ENCODE measurements around the gene PTMA. TPM values are rescaled to one million over a fixed set of nuclear protein-coding genes. Genes with fewer than 3 reads are reported as not detected.
"Not testable (repeated sequence)": the region's sequence is repeated elsewhere in the genome, so short reads cannot be mapped to it uniquely, and the experiment has no call there.

Gene PTMA
- total RNA-seq, 5 donors from 2014 or later (not counting 1 experiment from before 2014, with no cell fraction given): 1,067 to 1,378 (median 1,149) TPM

DNA sequence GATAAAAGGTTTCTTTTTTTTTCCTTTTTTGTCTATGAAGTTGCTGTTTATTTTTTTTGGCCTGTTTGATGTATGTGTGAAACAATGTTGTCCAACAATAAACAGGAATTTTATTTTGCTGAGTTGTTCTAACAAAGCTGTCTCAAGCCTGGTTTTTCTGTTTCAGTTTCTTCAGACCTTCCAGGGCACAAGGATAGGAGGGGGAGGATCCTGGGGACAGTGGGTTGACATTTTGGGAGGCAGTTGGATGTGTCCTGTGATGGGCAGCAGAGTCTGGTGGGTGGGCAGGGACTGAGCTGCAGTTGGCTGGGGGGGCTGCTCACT, 5.0 kb downstream of the PTMA start:
- POLR2A ChIA-PET: interaction anchor here in 1 of 2 donors (0.6 to 1.1 kb wide), 3 partner anchors 35 to 242 kb away, joined by 3 to 4 read pairs (median 4); no protein-coding TSS in a partner anchor
- Histone ChIP-seq H3K27ac (ENCODE audit: low read length) (peak overlapping the region; percentile 73), H3K36me3 (ENCODE audit: control insufficient read depth in 2 of 2, extremely low read depth in 1 of 2, insufficient read depth in 1 of 2, low read length in 1 of 2) (peaks cover 7 to 26% of the 10 kb centered on the region in 2 donors), H3K4me1 (ENCODE audit: control insufficient read depth in 1 of 2, extremely low read depth in 1 of 2, insufficient read depth in 2 of 2, low read length in 2 of 2) (peaks cover 19 to 49% of the 10 kb centered on the region in 2 experiments)
- H3K4me3 ChIP-seq (ENCODE audit: control insufficient read depth in 1 of 2, extremely low read depth in 1 of 2, low read length in 1 of 2); ATAC-seq (replicated peaks in 1 of 4); H3K27me3 Mint-ChIP-seq; H3K9me3 ChIP-seq; DNase-seq; H3K27me3 ChIP-seq (replicated peaks in 1 of 2; ENCODE audit: control insufficient read depth in 2 of 2, extremely low read depth in 1 of 2, insufficient read depth in 2 of 2, low read length in 1 of 2); H3K9me3 Mint-ChIP-seq: not testable (repeated sequence)
- H3K27ac Mint-ChIP-seq: peak overlapping the region; percentile 85 to 92
- H3K4me1 Mint-ChIP-seq: peaks cover 34 to 47% (median 39%) of the 10 kb centered on the region in 3 donors
- CTCF ChIA-PET: interaction anchor here (0.6 to 8.4 kb wide), 18 partner anchors 10 to 1567 kb away, joined by 3 to 150 read pairs (median 4); no protein-coding TSS in a partner anchor
- H3K4me3 Mint-ChIP-seq: peak overlapping the region; percentile 29 to 63 (median 61)
- peaks cover 20% of the 10 kb centered on the region for H3K36me3 Mint-ChIP-seq

DNA sequence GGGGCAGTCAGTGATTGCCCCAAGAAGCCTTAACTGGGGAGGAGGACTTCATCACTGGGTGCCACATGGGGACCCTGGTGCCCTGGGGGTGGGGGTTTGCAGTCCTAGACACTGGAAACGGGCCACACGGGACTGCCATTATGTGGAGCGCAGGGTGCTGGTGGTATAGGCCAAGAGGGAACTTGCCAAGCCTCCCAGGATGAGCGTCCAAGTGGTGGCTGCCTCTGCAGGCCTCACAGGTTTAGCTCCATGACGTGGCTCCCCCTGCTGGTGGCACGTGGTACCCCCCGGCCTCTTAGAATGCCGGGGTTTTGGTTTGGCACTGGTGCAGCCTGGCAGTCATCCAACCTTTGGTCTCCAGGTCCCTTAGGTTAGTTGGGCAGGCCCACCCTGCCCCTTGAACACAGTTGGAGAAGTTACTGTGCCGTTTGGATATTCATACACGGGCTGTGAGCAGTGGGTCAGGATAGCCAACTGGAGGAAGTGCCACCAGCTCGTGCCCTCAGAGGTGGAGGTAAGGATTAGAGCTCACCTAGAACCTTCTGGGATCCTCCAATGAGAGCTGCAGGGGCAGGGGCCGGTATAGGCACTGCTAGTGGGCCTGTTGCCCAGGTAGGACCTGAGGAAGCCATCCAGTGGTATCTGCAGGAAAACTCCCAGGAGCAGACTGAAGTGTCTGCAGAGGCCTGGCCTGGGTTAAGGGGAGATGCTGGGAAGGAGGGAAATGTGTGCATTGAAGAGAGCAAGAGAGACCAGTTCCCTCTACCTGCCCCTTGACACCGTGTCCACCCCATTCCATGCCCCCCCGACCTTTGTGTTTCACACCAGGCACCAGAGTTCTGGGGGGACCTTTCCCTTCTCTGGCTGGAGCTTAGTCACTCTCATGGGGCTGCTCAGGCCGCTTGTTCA, 5.7 kb downstream of the PTMA start:
- Histone ChIP-seq H3K4me3 (ENCODE audit: control insufficient read depth in 1 of 2, extremely low read depth in 1 of 2, low read length in 1 of 2) (no peak overlapping the region), H3K36me3 (ENCODE audit: control insufficient read depth in 2 of 2, extremely low read depth in 1 of 2, insufficient read depth in 1 of 2, low read length in 1 of 2) (peaks cover 7 to 26% of the 10 kb centered on the region in 2 donors), H3K4me1 (ENCODE audit: control insufficient read depth in 1 of 2, extremely low read depth in 1 of 2, insufficient read depth in 2 of 2, low read length in 2 of 2) (peaks cover 19 to 49% of the 10 kb centered on the region in 2 experiments), H3K27ac (ENCODE audit: low read length) (peak overlapping the region; percentile 73), H3K9me3 (no peaks in the 10 kb centered on the region), H3K27me3 (replicated peaks in 1 of 2; ENCODE audit: control insufficient read depth in 2 of 2, extremely low read depth in 1 of 2, insufficient read depth in 2 of 2, low read length in 1 of 2) (peaks cover 0 to 2% of the 10 kb centered on the region in 2 experiments)
- H3K36me3 Mint-ChIP-seq: peaks cover 20% of the 10 kb centered on the region
- POLR2A ChIA-PET: interaction anchor here (0.5 to 1.1 kb wide), 5 partner anchors 36 to 243 kb away, joined by 3 to 4 read pairs (median 4); no protein-coding TSS in a partner anchor
- CTCF ChIA-PET: interaction anchor here (0.6 to 8.4 kb wide), 26 partner anchors 10 to 136 kb away, joined by 3 to 150 read pairs (median 4); no protein-coding TSS in a partner anchor
- DNase-seq (peak; percentile 75 to 95 (median 89)), ATAC-seq (replicated peaks in 1 of 4) (peak; percentile 39 to 44 (median 40))
- 19% methylated on average over 7 of the region's 15 CpGs for WGBS (ENCODE audit: insufficient coverage)
- no peaks in the 10 kb centered on the region for H3K9me3 Mint-ChIP-seq
- peaks cover 34 to 47% (median 39%) of the 10 kb centered on the region in 3 donors for H3K4me1 Mint-ChIP-seq
- peak overlapping the region; percentile 29 to 63 (median 61) for H3K4me3 Mint-ChIP-seq
- H3K27ac Mint-ChIP-seq: peak overlapping the region; percentile 85 to 92
- no peaks in the 10 kb centered on the region for H3K27me3 Mint-ChIP-seq

DNA sequence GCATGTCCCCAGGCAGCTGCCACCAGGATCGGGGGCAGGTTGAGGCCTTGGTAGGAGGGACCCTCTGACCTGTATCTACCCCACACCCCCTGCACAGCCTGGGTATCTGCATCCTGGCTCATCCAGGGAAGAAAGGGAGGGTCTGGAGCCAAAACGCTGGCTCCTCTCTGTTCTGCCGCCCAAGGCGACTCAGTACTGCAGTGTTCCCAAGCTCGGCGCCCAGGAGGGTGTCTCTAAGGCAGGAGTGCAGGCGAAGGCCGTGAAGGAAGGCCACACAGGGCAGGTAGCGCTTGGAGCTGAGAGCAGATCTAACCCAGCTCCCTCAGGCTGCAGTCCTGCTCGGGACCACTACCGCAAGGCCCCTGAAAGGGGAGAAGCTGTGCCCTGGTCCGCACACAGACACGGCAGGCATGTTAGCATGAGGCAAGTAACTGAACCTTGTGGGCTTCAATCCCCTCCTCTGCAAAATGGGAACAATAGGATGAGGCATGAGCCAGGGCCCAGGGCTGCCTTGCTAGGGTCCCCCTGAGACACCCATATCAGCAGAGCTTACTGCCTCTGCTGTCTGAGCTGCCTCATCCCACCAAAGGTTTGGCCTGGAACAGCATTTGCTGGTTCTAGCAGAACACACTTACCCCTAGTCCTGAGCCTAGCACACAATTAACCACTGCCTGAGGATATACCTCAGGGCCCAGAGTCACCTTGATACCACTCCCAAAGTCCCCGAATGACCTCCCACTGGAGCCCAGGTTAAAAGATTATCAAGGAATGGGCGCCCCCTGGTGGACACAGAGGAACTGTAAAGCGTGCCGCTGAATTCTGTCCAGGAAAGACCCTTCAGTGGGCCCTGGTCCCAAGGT, 6.5 kb downstream of the PTMA start:
- Histone ChIP-seq H3K36me3 (ENCODE audit: control insufficient read depth in 2 of 2, extremely low read depth in 1 of 2, insufficient read depth in 1 of 2, low read length in 1 of 2) (peaks cover 7 to 26% of the 10 kb centered on the region in 2 donors), H3K4me1 (ENCODE audit: control insufficient read depth in 1 of 2, extremely low read depth in 1 of 2, insufficient read depth in 2 of 2, low read length in 2 of 2) (peaks cover 19 to 45% of the 10 kb centered on the region in 2 experiments), H3K4me3 (ENCODE audit: control insufficient read depth in 1 of 2, extremely low read depth in 1 of 2, low read length in 1 of 2) (no peak overlapping the region), H3K9me3 (no peaks in the 10 kb centered on the region), H3K27ac (ENCODE audit: low read length) (peak overlapping the region; percentile 73), H3K27me3 (replicated peaks in 1 of 2; ENCODE audit: control insufficient read depth in 2 of 2, extremely low read depth in 1 of 2, insufficient read depth in 2 of 2, low read length in 1 of 2) (peaks cover 0 to 2% of the 10 kb centered on the region in 2 experiments)
- no peaks in the 10 kb centered on the region for H3K27me3 Mint-ChIP-seq
- peaks cover 20% of the 10 kb centered on the region for H3K36me3 Mint-ChIP-seq
- peak overlapping the region; percentile 84 to 85 for H3K27ac Mint-ChIP-seq
- CTCF ChIA-PET: interaction anchor here (0.6 to 8.4 kb wide), 22 partner anchors 11 to 137 kb away, joined by 3 to 150 read pairs (median 4); no protein-coding TSS in a partner anchor
- POLR2A ChIA-PET: interaction anchor here (0.5 to 1.1 kb wide), 3 partner anchors 37 to 101 kb away, joined by 3 to 4 read pairs (median 4); no protein-coding TSS in a partner anchor
- H3K9me3 Mint-ChIP-seq: no peaks in the 10 kb centered on the region
- H3K4me1 Mint-ChIP-seq: peaks cover 34 to 47% (median 39%) of the 10 kb centered on the region in 3 donors
- DNase-seq: peak in 34 of 35 experiments; percentile 34 to 86 (median 70)
- 69% methylated on average over 15 of the region's 17 CpGs for WGBS (ENCODE audit: insufficient coverage)
- peak overlapping the region in 1 of 3 donors; percentile 28 for H3K4me3 Mint-ChIP-seq
- ATAC-seq (replicated peaks in 1 of 4): peak in 2 of 4 experiments; percentile 20 to 23

DNA sequence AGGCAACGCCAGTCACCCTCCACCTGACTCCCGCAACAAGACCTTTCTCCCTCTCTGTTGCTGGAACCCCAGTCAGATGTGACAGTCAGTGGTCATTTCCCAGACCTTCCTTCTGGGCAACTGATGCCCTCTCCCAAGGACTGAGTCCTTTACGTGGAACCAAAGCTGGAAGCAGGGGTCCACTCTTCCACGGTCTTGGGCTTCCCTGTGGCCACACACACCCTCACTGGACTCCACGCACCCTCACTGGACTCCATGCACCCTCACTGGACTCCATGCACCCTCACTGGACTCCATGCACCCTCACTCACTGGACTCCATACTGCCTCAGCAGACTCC, 7.1 kb downstream of the PTMA start:
- Histone ChIP-seq H3K9me3 (no peaks in the 10 kb centered on the region), H3K36me3 (ENCODE audit: control insufficient read depth in 2 of 2, extremely low read depth in 1 of 2, insufficient read depth in 1 of 2, low read length in 1 of 2) (peaks cover 7 to 26% of the 10 kb centered on the region in 2 donors), H3K4me3 (ENCODE audit: control insufficient read depth in 1 of 2, extremely low read depth in 1 of 2, low read length in 1 of 2) (no peak overlapping the region), H3K27ac (ENCODE audit: low read length) (no peak overlapping the region), H3K4me1 (ENCODE audit: control insufficient read depth in 1 of 2, extremely low read depth in 1 of 2, insufficient read depth in 2 of 2, low read length in 2 of 2) (peaks cover 19 to 44% of the 10 kb centered on the region in 2 experiments), H3K27me3 (replicated peaks in 1 of 2; ENCODE audit: control insufficient read depth in 2 of 2, extremely low read depth in 1 of 2, insufficient read depth in 2 of 2, low read length in 1 of 2) (peaks cover 0 to 2% of the 10 kb centered on the region in 2 experiments)
- peaks cover 20% of the 10 kb centered on the region for H3K36me3 Mint-ChIP-seq
- H3K4me3 Mint-ChIP-seq: peak overlapping the region in 1 of 3 donors; percentile 28
- peaks cover 34 to 47% (median 39%) of the 10 kb centered on the region in 3 donors for H3K4me1 Mint-ChIP-seq
- no peaks in the 10 kb centered on the region for H3K9me3 Mint-ChIP-seq
- peak overlapping the region in 1 of 2 donors; percentile 84 for H3K27ac Mint-ChIP-seq
- ChIA-PET POLR2A (no interaction called here), CTCF (interaction anchor here (0.6 to 8.4 kb wide), 12 partner anchors 12 to 103 kb away, joined by 3 to 150 read pairs (median 6); no protein-coding TSS in a partner anchor)
- no peak for ATAC-seq (replicated peaks in 1 of 4)
- 52% methylated on average over 5 of the region's 5 CpGs for WGBS (ENCODE audit: insufficient coverage)
- no peak for DNase-seq
- no peaks in the 10 kb centered on the region for H3K27me3 Mint-ChIP-seq

DNA sequence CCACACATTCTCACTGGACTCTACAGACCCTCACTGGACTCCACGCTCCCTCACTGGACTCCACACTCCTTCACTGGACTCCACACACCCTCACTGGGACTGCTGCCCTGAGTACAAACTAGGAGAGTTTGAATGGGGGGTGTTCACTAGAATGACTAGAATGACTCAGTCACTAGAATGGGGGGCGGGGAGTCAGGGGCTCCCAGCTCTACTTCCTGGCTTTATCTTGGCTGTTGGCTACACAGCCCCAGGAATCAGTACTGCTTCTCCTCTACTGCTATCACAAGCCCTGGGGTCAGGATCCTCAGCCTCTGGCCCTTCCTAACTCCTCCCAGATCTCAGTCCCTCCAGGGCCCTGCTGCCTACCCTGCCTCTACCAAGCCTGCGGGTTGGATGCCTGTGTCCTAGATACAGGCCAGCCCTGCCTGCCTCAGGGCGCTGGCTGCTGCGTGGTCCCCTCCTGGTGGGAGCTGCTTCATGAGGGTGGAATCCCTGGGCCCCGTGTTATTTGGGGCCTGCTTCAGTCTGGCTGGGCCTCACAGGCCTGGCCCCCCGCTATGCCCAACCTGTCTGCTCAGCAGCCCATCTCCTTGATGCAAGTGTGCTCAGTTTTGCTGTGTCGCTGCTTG, 7.8 kb downstream of the PTMA start:
- DNase-seq: no peak
- H3K4me3 Mint-ChIP-seq: peak overlapping the region in 1 of 3 donors; percentile 24

More for the DNA sequence above, 7.8 kb downstream of the PTMA start:
- Mint-ChIP-seq H3K9me3 (no peaks in the 10 kb centered on the region), H3K36me3 (peaks cover 19% of the 10 kb centered on the region), H3K27me3 (no peaks in the 10 kb centered on the region), H3K4me1 (peaks cover 34 to 44% (median 38%) of the 10 kb centered on the region in 3 donors), H3K27ac (peak overlapping the region; percentile 11 to 28)
- WGBS (ENCODE audit: insufficient coverage): 92% methylated on average over 5 of the region's 8 CpGs
- ChIA-PET POLR2A (interaction anchor here in 1 of 2 donors (0.7 kb wide), 1 partner anchor 57 kb away, joined by 3 read pairs; no protein-coding TSS in a partner anchor), CTCF (interaction anchor here (0.6 to 8.4 kb wide), 6 partner anchors 12 to 103 kb away, joined by 3 to 150 read pairs (median 15); no protein-coding TSS in a partner anchor)
- peaks cover 16 to 38% of the 10 kb centered on the region in 2 experiments for H3K4me1 ChIP-seq (ENCODE audit: control insufficient read depth in 1 of 2, extremely low read depth in 1 of 2, insufficient read depth in 2 of 2, low read length in 2 of 2)
- H3K27ac ChIP-seq (ENCODE audit: low read length): no peak overlapping the region
- H3K27me3 ChIP-seq (replicated peaks in 1 of 2; ENCODE audit: control insufficient read depth in 2 of 2, extremely low read depth in 1 of 2, insufficient read depth in 2 of 2, low read length in 1 of 2): peaks cover 0 to 2% of the 10 kb centered on the region in 2 experiments
- peaks cover 7 to 26% of the 10 kb centered on the region in 2 donors for H3K36me3 ChIP-seq (ENCODE audit: control insufficient read depth in 2 of 2, extremely low read depth in 1 of 2, insufficient read depth in 1 of 2, low read length in 1 of 2)
- no peak for ATAC-seq (replicated peaks in 1 of 4)
- no peak overlapping the region for H3K4me3 ChIP-seq (ENCODE audit: control insufficient read depth in 1 of 2, extremely low read depth in 1 of 2, low read length in 1 of 2)
- no peaks in the 10 kb centered on the region for H3K9me3 ChIP-seq

Measured in T-cell (primary cell).